Vagina (tissue), 2 donors: Measurements from ENCODE around the gene NKD2. TPM values are rescaled to one million over a fixed set of nuclear protein-coding genes. Genes with fewer than 3 reads are reported as not detected.

Experiments used
- DNase-seq, 2 donors: peaks; one replicate each; pipeline ENCODE4 v3.0.0-alpha.2; 2017; ENCODE audit errors: extremely low spot score in 2 of 2
- H3K27ac ChIP-seq: fragments of 200-600 bp; sonication (generic); one replicate; pipeline ENCODE4 v1.5.1; 2019
- H3K27me3 ChIP-seq: fragments of 200-600 bp; sonication (generic); one replicate; pipeline ENCODE4 v1.5.1; 2019
- H3K36me3 ChIP-seq, 2 donors: fragments of 200-600 bp; sonication (generic); one replicate each; pipeline ENCODE4 v1.5.1; 2017 to 2019
- H3K4me1 ChIP-seq: fragments of 200-600 bp; sonication (generic); one replicate; pipeline ENCODE4 v1.5.1; 2019
- H3K4me3 ChIP-seq, 2 donors: fragments of 200-600 bp; sonication (generic); 1 replicate in 1 of 2; 2 replicates in 1 of 2; pipeline ENCODE4 v1.5.1; 2016 to 2019
- H3K9me3 ChIP-seq: fragments of 200-600 bp; sonication (generic); one replicate; pipeline ENCODE4 v1.5.1; 2019
- POLR2A ChIP-seq, 2 donors: fragments of 450-650 bp; IDR thresholded peaks; one replicate each; pipeline ENCODE4 v1.6.1; 2017; ENCODE audit warnings: antibody characterized with exemption in 2 of 2, mild to moderate bottlenecking in 2 of 2, moderate library complexity in 2 of 2
- POLR2AphosphoS5 ChIP-seq, 2 donors: sonication (generic); formaldehyde crosslinking; IDR thresholded peaks; one replicate each; pipeline ENCODE4 v1.9.0; 2017; ENCODE audit warnings: antibody characterized with exemption in 2 of 2, mild to moderate bottlenecking in 2 of 2, low read depth in 1 of 2; ENCODE audit not compliant: insufficient read depth in 1 of 2
- intact Hi-C: fragments of 100-400 bp; cut with DNase I; formaldehyde crosslinking; loops from one replicate; pipeline ENCODE4 v1.15.1; 2023
- total RNA-seq: library from RNA; depleted of rRNA; stranded (reverse); fragments of >200 nt; gene quantifications from one replicate; pipeline ENCODE4 v1.2.3, GENCODE V29; 2016
- TF ChIP-seq, protein P1 (sequence below), 3 experiments: fragments of 450-650 bp in 2 of 3; fragments of 200-600 bp in 1 of 3; sonication (generic) in 1 of 3; IDR thresholded peaks; one replicate each; pipeline ENCODE4 v1.5.1; 2017 to 2019; ENCODE audit warnings: antibody characterized with exemption in 3 of 3, mild to moderate bottlenecking in 2 of 3, moderate library complexity in 2 of 3

The NKD2 gene
- total RNA-seq, 1 donor from 2014 or later: 2.0 TPM

DNA sequence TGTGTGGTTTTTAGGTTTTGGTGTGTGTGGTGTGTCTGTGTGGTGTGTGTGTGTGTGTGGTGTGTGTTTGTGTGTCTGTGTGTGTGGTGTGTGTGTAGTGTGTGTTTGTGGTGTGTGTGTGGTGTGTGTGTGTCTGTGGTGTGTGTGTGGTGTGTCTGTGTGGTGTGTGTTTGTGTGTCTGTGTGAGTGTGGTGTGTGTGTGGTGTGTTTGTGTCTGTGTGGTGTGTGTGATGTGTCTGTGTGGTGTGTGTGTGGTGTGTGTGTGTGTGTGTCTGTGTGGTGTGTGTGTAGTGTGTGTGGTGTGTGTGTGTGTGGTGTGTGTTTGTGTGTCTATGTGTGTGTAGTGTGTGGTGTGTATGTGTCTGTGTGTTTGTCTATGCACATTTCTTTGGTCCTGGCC lies 25.0 kb upstream of the NKD2 start:
- H3K9me3 ChIP-seq: no peaks in the 10 kb centered on the region
- TF ChIP-seq POLR2A (IDR thresholded peaks at IDR 0.05) (no peak), POLR2AphosphoS5 (IDR thresholded peaks at IDR 0.05; ENCODE audit: insufficient read depth in 1 of 2, low read depth in 1 of 2) (no peak)
- TF ChIP-seq, protein P1, sequence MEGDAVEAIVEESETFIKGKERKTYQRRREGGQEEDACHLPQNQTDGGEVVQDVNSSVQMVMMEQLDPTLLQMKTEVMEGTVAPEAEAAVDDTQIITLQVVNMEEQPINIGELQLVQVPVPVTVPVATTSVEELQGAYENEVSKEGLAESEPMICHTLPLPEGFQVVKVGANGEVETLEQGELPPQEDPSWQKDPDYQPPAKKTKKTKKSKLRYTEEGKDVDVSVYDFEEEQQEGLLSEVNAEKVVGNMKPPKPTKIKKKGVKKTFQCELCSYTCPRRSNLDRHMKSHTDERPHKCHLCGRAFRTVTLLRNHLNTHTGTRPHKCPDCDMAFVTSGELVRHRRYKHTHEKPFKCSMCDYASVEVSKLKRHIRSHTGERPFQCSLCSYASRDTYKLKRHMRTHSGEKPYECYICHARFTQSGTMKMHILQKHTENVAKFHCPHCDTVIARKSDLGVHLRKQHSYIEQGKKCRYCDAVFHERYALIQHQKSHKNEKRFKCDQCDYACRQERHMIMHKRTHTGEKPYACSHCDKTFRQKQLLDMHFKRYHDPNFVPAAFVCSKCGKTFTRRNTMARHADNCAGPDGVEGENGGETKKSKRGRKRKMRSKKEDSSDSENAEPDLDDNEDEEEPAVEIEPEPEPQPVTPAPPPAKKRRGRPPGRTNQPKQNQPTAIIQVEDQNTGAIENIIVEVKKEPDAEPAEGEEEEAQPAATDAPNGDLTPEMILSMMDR (IDR thresholded peaks at IDR 0.05): no peak
- intact Hi-C loops: no loop called here

DNA sequence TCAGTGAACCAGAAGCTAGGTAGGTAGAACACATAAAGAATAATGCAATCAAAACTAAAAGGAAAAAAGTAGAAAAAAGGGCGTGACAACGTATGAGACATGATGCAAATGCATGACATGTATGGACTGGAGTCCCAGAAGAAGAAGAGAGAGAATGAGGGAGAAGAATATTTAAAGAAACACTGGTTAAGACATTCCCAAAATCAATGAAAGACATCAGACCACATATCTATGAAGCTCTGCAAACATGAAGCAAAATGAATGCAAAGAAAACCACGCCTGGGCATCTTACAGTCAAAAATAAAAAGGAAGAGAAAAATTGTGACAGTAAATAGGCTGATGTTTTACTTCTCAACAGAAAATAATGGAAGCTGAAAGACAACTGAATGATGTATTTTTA lies 23.8 kb upstream of the NKD2 start:
- intact Hi-C loops: no loop called here
- TF ChIP-seq, protein P1 (IDR thresholded peaks at IDR 0.05): no peak
- TF ChIP-seq POLR2AphosphoS5 (IDR thresholded peaks at IDR 0.05; ENCODE audit: insufficient read depth in 1 of 2, low read depth in 1 of 2) (no peak), POLR2A (IDR thresholded peaks at IDR 0.05) (no peak)
- Histone ChIP-seq H3K36me3 (no peaks in the 10 kb centered on the region), H3K27me3 (no peaks in the 10 kb centered on the region), H3K27ac (no peak overlapping the region), H3K9me3 (no peaks in the 10 kb centered on the region), H3K4me1 (peaks cover 2% of the 10 kb centered on the region), H3K4me3 (no peak overlapping the region)
- DNase-seq: no peak

More for the DNA sequence above, 25.0 kb upstream of the NKD2 start:
- H3K27ac ChIP-seq: no peak overlapping the region
- DNase-seq: peak; percentile 14 to 47
- no peaks in the 10 kb centered on the region for H3K36me3 ChIP-seq
- H3K4me3 ChIP-seq: no peak overlapping the region
- H3K27me3 ChIP-seq: no peaks in the 10 kb centered on the region
- H3K4me1 ChIP-seq: no peaks in the 10 kb centered on the region

DNA sequence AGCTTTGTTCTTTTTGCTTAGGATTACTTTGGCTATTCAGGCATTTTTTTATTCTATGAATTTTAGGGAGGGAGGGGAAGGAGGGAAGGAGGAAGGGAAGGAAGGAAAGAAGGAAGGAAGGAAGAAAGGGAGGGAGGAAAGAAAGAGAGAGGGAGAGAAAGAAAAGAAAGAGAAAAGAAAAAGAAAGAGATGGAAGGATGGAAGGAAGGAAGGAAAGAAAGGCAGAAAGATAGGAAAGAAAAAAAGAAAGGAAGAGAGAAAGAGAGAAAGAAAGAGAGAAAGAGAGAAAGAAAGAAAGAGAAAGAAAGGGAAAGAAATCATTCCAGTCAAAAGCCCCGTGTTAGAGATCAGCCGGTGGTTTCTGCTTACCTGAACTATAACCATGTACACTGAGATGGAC lies 20.8 kb upstream of the NKD2 start:
- no peak overlapping the region for H3K4me3 ChIP-seq
- peaks cover 7% of the 10 kb centered on the region for H3K4me1 ChIP-seq
- DNase-seq: no peak
- no peaks in the 10 kb centered on the region for H3K9me3 ChIP-seq
- H3K36me3 ChIP-seq: no peaks in the 10 kb centered on the region
- TF ChIP-seq POLR2AphosphoS5 (IDR thresholded peaks at IDR 0.05; ENCODE audit: insufficient read depth in 1 of 2, low read depth in 1 of 2) (no peak), POLR2A (IDR thresholded peaks at IDR 0.05) (no peak)
- TF ChIP-seq, protein P1 (IDR thresholded peaks at IDR 0.05): no peak
- intact Hi-C loops: no loop called here
- H3K27me3 ChIP-seq: no peaks in the 10 kb centered on the region
- no peak overlapping the region for H3K27ac ChIP-seq

DNA sequence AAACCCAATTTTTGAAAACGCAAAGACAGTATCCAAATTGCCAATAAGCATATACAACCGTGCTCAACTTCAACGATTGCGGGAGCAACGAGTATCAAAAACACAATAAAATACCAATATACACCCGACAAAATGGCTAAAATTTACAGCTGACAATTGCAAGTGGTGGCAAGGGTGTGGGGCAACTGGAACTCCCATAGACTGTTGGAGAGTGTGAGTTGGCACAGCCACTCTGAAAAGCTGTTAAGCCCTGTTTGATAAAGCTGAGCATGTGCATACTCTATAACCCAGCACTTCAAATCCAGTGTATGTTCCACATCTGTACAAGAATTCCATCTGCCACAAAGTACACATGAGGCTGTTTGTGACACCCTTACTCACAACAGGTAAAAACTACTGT lies 20.3 kb upstream of the NKD2 start:
- Histone ChIP-seq H3K9me3 (no peaks in the 10 kb centered on the region), H3K4me3 (no peak overlapping the region), H3K4me1 (peaks cover 7% of the 10 kb centered on the region), H3K27me3 (no peaks in the 10 kb centered on the region), H3K36me3 (no peaks in the 10 kb centered on the region), H3K27ac (no peak overlapping the region)
- TF ChIP-seq, protein P1 (IDR thresholded peaks at IDR 0.05): no peak
- TF ChIP-seq POLR2AphosphoS5 (IDR thresholded peaks at IDR 0.05; ENCODE audit: insufficient read depth in 1 of 2, low read depth in 1 of 2): no peak
- TF ChIP-seq POLR2A (IDR thresholded peaks at IDR 0.05): no peak
- peak in 1 of 2 donors; percentile 4 for DNase-seq
- intact Hi-C loops: no loop called here

DNA sequence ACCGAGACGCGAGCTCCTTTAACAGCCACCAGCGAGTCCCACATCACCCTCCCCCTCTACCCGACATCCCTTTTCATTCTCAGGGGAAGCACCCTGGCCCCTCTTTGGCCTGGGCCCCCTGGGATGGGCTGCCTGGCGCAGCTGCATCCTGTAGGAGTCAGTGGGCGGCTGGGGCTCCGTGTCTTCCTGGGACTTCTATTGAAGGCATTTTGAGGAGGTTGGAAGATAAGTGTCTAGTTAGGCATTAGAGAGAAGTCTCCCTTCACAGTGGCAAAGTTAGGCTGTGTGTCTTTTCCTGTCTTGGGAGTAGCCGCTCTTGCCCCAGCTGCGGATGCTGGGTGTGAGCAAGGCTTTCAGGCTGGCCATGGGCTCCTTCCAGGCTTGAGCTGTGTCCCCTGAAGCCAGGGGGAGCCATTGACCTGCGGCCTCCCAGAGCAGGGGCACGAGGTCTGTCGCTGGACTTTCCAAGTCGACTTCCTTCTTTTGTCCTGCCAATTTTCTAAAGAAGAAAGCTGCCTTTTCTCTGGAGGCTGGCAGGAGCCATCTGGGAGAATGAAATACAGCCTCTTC lies 18.6 kb upstream of the NKD2 start:
- Histone ChIP-seq H3K4me3 (no peak overlapping the region), H3K4me1 (peaks cover 7% of the 10 kb centered on the region), H3K36me3 (no peaks in the 10 kb centered on the region), H3K9me3 (no peaks in the 10 kb centered on the region), H3K27ac (peak overlapping the region; percentile 25), H3K27me3 (no peaks in the 10 kb centered on the region)
- TF ChIP-seq POLR2AphosphoS5 (IDR thresholded peaks at IDR 0.05; ENCODE audit: insufficient read depth in 1 of 2, low read depth in 1 of 2): peak in 1 of 2 donors; percentile 19
- TF ChIP-seq POLR2A (IDR thresholded peaks at IDR 0.05): no peak
- TF ChIP-seq, protein P1 (IDR thresholded peaks at IDR 0.05): peak in 1 of 3 experiments; percentile 25
- intact Hi-C loops: no loop called here
- peak in 1 of 2 donors; percentile 84 for DNase-seq
